ENCODE data around the gene CD9.
"Not testable (repeated sequence)": the region's sequence is repeated elsewhere in the genome, so short reads cannot be mapped to it uniquely, and the experiment has no call there.

Gene CD9

GRCh38 chr12:6200256-6201212 is at the start of gene CD9:
Gene CD9, plus strand, starts transcription at chr12:6200400. Its CDS starts 100 bp downstream, at chr12:6200500.
- TF ChIP-seq, protein P1, sequence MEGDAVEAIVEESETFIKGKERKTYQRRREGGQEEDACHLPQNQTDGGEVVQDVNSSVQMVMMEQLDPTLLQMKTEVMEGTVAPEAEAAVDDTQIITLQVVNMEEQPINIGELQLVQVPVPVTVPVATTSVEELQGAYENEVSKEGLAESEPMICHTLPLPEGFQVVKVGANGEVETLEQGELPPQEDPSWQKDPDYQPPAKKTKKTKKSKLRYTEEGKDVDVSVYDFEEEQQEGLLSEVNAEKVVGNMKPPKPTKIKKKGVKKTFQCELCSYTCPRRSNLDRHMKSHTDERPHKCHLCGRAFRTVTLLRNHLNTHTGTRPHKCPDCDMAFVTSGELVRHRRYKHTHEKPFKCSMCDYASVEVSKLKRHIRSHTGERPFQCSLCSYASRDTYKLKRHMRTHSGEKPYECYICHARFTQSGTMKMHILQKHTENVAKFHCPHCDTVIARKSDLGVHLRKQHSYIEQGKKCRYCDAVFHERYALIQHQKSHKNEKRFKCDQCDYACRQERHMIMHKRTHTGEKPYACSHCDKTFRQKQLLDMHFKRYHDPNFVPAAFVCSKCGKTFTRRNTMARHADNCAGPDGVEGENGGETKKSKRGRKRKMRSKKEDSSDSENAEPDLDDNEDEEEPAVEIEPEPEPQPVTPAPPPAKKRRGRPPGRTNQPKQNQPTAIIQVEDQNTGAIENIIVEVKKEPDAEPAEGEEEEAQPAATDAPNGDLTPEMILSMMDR (IDR thresholded peaks at IDR 0.05; ENCODE audit: extremely low read depth, missing control alignments): no peak
- DNase-seq (ENCODE audit: low spot score): peak; percentile 74

DNA sequence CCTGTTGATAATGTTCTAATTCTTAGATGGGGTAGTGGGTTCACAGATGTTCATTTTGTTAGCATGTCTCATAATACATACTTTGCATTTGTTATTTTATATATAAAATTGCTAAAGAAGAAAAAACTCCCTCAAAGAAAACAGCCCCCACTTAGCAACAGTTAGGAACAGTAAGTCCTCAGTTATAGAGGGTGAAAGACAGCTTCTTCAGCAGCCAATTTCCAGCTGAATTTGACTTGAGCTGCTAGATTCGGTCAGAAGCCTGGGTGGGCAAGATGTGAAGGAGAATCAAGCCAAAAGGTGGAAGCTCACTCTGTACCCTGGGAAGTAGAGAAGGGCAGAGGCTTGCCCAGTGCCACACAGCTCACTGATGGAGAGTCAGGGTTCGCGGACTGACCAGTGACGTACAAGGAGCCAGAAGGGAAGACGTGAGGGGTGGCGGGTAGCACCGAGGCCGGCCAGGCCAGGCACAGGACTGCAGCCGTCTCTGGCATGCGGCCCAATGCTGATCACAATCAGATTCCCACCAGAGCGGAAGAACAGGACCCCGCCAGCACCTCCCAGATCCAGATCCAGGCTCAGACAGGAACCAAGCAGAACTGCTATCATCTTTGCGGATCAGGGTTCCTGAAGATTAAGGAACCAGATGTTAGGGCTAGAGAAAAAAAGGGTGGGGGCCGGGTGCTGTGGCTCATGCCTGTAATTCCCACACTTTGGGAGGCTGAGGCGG is 45.3 kb upstream of the CD9 start:
- TF ChIP-seq, protein P1 (IDR thresholded peaks at IDR 0.05; ENCODE audit: extremely low read depth, missing control alignments): no peak
- no peak for DNase-seq (ENCODE audit: low spot score)

DNA sequence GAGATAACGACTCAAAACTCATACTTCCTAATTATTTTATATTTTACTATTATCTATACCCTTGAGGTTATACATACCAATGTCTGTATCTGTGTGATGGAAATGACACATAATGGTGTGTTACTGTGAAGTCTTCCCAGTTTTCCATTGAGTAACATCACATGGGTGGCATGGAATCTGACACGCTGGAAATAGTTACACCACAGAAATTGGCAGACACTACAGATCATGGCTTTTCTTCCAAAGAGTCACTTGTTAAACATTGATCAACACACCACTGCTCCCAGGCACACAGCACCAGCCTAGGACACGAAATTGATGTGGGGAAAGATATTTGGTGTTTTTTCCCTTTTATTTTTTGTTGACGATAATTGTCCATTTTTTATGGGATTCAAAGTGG is 42.7 kb upstream of the CD9 start:
- no peak for DNase-seq (ENCODE audit: low spot score)
- TF ChIP-seq, protein P1 (IDR thresholded peaks at IDR 0.05; ENCODE audit: extremely low read depth, missing control alignments): no peak

DNA sequence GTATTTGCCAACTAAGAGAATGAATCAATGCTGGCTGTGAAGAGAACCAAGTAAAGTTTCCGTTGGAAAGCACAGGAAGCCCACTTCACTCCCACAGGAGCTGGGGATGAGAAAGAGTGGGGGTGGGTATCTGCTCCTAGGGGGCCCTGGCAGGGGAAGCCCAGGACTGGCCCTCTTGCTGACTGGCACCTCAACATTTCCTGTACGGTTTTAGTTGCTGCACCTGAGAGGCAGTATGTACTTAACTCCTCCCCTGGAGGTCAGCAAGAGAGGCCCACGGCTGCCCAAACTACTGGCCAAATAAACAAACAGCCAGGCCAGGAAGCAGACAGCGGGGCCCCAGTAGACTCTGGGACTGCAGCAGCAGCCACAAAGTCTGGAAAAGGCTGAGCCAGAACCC is 41.9 kb upstream of the CD9 start:
- DNase-seq (ENCODE audit: low spot score): no peak

GRCh38 chr12:6158749-6159148 is 41.5 kb upstream of the CD9 start:
- TF ChIP-seq, protein P1 (IDR thresholded peaks at IDR 0.05; ENCODE audit: extremely low read depth, missing control alignments): no peak
- no peak for DNase-seq (ENCODE audit: low spot score)

More for the DNA sequence above, 41.9 kb upstream of the CD9 start:
- TF ChIP-seq, protein P1 (IDR thresholded peaks at IDR 0.05; ENCODE audit: extremely low read depth, missing control alignments): no peak

- DNase-seq (ENCODE audit: low spot score): not testable (repeated sequence)
Observed at GRCh38 chr12:6159166-6160011, 40.8 kb upstream of the CD9 start.

DNA sequence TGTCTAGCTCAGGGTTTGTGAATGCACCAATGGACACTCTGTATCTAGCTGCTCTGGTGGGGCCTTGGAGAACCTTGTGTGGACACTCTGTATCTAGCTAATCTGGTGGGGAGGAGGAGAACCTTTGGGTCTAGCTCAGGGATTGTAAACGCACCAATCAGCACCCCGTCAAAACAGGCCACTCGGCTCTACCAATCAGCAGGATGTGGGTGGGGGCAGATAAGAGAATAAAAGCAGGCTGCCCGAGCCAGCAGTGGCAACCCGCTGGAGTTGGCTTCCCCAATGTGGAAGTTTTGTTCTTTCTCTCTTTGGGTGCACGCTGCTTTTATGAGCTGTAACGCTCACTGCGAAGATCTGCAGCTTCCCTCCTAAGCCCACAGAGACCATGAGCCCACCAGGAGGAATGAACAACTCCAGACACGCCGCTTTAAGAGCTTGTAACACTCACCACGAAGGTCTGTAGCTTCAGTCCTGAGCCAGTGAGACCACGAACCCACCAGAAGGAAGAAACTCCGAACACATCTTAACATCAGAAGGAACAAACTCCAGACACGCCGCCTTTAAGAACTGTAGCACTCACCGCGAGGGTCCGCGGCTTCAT is 40.1 kb upstream of the CD9 start:
- DNase-seq (ENCODE audit: low spot score): not testable (repeated sequence)

All from GM20000 (cell line).